GM12892 (cell line): Measurements from ENCODE around the gene TEX48.

ENCODE experiments used
- POLR2A ChIP-seq: IDR thresholded peaks from 2 replicates; pipeline ENCODE4 v1.6.1; 2011; ENCODE audit warnings: low read depth, low read length, control low read depth
- POLR2AphosphoS5 ChIP-seq: IDR thresholded peaks from 2 replicates; pipeline ENCODE4 v1.6.1; 2011; ENCODE audit warnings: low read depth, low read length, control low read depth

GRCh38 chr9:114723931-114724330 lies 41.9 kb upstream of the TEX48 start:
- TF ChIP-seq POLR2A (no peak), POLR2AphosphoS5 (no peak)
